ENCODE data around the gene SMARCC1.

Gene SMARCC1

DNA sequence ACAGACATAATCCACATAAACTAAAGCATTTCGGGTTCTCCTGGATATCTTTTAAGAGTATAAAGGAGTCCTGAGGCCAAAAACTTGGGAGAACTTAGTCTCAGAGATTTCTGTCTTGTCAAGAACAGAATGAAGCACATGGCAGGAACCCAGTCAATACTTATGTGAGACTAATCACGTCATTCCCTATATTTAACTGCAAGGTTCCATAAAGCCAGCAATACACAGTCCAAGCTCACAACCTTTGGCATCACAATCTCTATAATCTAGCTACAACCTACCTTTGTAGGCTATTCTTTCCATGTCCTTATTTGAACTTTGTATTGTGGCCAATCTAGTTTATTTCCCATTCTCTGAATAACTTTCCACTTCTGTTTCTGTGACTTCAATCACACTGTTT, 134.1 kb downstream of the SMARCC1 start:
- TF ChIP-seq Cebpa-rat (IDR thresholded peaks at IDR 0.05) = no peak
- no peaks in the 10 kb centered on the region for H3K9me3 ChIP-seq (replicated peaks in 1 of 11)
- H3K36me3 ChIP-seq = peaks cover 95 to 100% (median 99%) of the 10 kb centered on the region in 11 experiments
- peaks cover 0 to 88% (median 56%) of the 10 kb centered on the region in 11 experiments; a peak in 19 of 22 replicates for H4K20me1 ChIP-seq
- no peaks in the 10 kb centered on the region for H3K27me3 ChIP-seq
- H3K9ac ChIP-seq = no peak overlapping the region
- no peak overlapping the region for H3K4me2 ChIP-seq
- H3K27ac ChIP-seq = no peak overlapping the region
- no peak overlapping the region for H3K4me3 ChIP-seq
- H3K4me1 ChIP-seq = no peaks in the 10 kb centered on the region; a peak in 1 of 20 replicates

GRCh38 chr3:47646362-47646761, 135.3 kb downstream of the SMARCC1 start:
- no peaks in the 10 kb centered on the region for H3K27me3 ChIP-seq
- H3K4me1 ChIP-seq = no peaks in the 10 kb centered on the region
- H3K9me3 ChIP-seq (replicated peaks in 1 of 11) = no peaks in the 10 kb centered on the region
- peaks cover 0 to 88% (median 60%) of the 10 kb centered on the region in 11 experiments; a peak in 19 of 22 replicates for H4K20me1 ChIP-seq
- no peak overlapping the region for H3K4me3 ChIP-seq
- no peak overlapping the region for H3K9ac ChIP-seq
- H3K27ac ChIP-seq = no peak overlapping the region
- no peak for TF ChIP-seq Cebpa-rat (IDR thresholded peaks at IDR 0.05)
- no peak overlapping the region for H3K4me2 ChIP-seq
- H3K36me3 ChIP-seq = peaks cover 95 to 100% (median 99%) of the 10 kb centered on the region in 11 experiments

GRCh38 chr3:47645551-47645950, 136.1 kb downstream of the SMARCC1 start:
- Histone ChIP-seq H3K27me3 (no peaks in the 10 kb centered on the region), H3K4me2 (no peak overlapping the region), H3K4me1 (no peaks in the 10 kb centered on the region), H3K9me3 (replicated peaks in 1 of 11) (no peaks in the 10 kb centered on the region), H3K9ac (no peak overlapping the region), H3K27ac (no peak overlapping the region), H4K20me1 (peaks cover 0 to 85% (median 64%) of the 10 kb centered on the region in 11 experiments; a peak in 19 of 22 replicates), H3K4me3 (no peak overlapping the region), H3K36me3 (peaks cover 94 to 100% (median 99%) of the 10 kb centered on the region in 11 experiments)
- no peak for TF ChIP-seq Cebpa-rat (IDR thresholded peaks at IDR 0.05)

DNA sequence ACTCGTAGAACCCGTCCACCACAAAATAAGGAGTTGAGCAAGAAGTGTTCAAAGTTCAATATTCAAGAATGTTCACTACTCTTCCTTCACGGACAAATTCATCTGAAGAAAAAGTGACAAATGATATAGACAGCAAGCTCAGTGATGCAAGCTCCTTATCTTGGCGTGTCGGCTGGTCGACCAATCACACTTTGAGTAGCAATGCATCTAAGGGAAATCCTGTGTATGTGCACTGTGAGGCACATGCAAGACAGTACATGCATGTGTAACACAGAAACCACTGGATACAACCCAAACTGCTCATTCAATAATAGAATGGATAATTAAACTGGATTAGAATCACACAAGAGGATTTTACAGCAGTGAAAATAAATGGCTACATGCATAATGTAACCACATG, 138.6 kb downstream of the SMARCC1 start:
- Histone ChIP-seq H3K4me3 (no peak overlapping the region), H3K4me2 (no peak overlapping the region), H3K36me3 (peaks cover 87 to 100% (median 96%) of the 10 kb centered on the region in 11 experiments), H4K20me1 (peaks cover 0 to 77% (median 57%) of the 10 kb centered on the region in 11 experiments; a peak in 19 of 22 replicates), H3K9ac (no peak overlapping the region), H3K4me1 (peaks cover 0 to 11% (median 2%) of the 10 kb centered on the region in 10 experiments; a peak in 10 of 20 replicates), H3K27ac (no peak overlapping the region), H3K9me3 (replicated peaks in 1 of 11) (no peaks in the 10 kb centered on the region), H3K27me3 (no peaks in the 10 kb centered on the region)
- no peak for TF ChIP-seq Cebpa-rat (IDR thresholded peaks at IDR 0.05)

DNA sequence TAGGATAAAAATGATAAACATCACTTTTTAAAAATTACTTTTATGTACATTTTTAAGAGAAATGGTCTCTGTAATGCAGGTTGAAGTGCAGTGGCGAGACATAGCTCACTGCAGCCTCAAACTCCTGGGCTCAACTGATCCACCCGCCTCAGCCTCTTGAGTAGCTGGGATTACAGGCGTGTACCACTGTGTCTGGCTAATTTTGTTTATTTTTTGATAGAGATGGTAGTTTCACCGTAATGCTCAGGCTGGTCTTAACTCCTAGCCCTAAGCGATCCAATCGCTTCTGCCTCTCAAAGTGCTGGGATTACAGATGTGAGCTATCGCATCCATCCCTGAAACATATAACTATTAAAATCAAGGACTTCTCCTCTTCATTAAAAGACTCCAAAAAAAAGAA, 140.0 kb downstream of the SMARCC1 start:
- peaks cover 87 to 100% (median 96%) of the 10 kb centered on the region in 11 experiments for H3K36me3 ChIP-seq
- no peaks in the 10 kb centered on the region for H3K9me3 ChIP-seq (replicated peaks in 1 of 11)

GRCh38 chr3:47636921-47637320, 144.8 kb downstream of the SMARCC1 start:
- H3K27ac ChIP-seq = peak overlapping the region in 8 of 11 experiments; percentile 81 to 93 (median 87); a peak in 14 of 22 replicates
- TF ChIP-seq Cebpa-rat (IDR thresholded peaks at IDR 0.05) = no peak
- H3K9me3 ChIP-seq (replicated peaks in 1 of 11) = no peaks in the 10 kb centered on the region
- peaks cover 75 to 91% (median 88%) of the 10 kb centered on the region in 11 experiments for H3K36me3 ChIP-seq
- peak overlapping the region in 9 of 11 experiments; percentile 51 to 79 (median 66); a peak in 18 of 22 replicates for H3K4me2 ChIP-seq
- no peaks in the 10 kb centered on the region for H3K27me3 ChIP-seq
- H4K20me1 ChIP-seq = peaks cover 3 to 26% (median 15%) of the 10 kb centered on the region in 11 experiments; a peak in 13 of 22 replicates
- peaks cover 36 to 55% (median 45%) of the 10 kb centered on the region in 10 experiments for H3K4me1 ChIP-seq
- H3K9ac ChIP-seq = peak overlapping the region in 2 of 11 experiments; percentile 42 to 82; a peak in 3 of 22 replicates
- H3K4me3 ChIP-seq = no peak overlapping the region

More for the DNA sequence above, 140.0 kb downstream of the SMARCC1 start:
- Histone ChIP-seq H3K9ac (no peak overlapping the region), H4K20me1 (peaks cover 0 to 64% (median 43%) of the 10 kb centered on the region in 11 experiments; a peak in 20 of 22 replicates), H3K27me3 (no peaks in the 10 kb centered on the region), H3K4me3 (no peak overlapping the region), H3K4me1 (peaks cover 8 to 24% (median 16%) of the 10 kb centered on the region in 10 experiments), H3K27ac (no peak overlapping the region), H3K4me2 (no peak overlapping the region)
- no peak for TF ChIP-seq Cebpa-rat (IDR thresholded peaks at IDR 0.05)

DNA sequence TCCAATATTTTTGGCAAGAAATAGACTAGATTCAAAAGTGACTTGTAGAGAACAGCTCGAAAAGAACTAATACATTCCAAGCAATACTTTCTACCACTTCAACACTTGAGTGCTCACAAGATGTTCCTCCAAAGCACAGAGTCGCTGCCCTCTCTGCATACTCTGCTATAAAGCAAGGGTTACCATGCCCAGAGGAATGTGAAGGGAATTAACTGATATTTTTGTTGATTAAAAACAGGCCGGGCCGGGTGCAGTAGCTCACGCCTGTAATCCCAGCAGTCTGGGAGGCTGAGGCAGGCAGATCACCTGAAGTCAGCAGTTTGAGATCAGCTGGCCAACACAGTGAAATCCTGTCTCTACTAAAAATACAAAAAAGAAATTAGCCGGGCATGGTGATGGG, 145.5 kb downstream of the SMARCC1 start:
- no peaks in the 10 kb centered on the region for H3K9me3 ChIP-seq (replicated peaks in 1 of 11)
- peak overlapping the region in 9 of 11 experiments; percentile 18 to 82 (median 74); a peak in 16 of 22 replicates for H3K9ac ChIP-seq
- H3K27me3 ChIP-seq = no peaks in the 10 kb centered on the region
- no peak overlapping the region for H3K4me3 ChIP-seq
- H3K4me2 ChIP-seq = peak overlapping the region; percentile 51 to 86 (median 67)
- H3K4me1 ChIP-seq = peaks cover 36 to 55% (median 45%) of the 10 kb centered on the region in 10 experiments
- TF ChIP-seq Cebpa-rat (IDR thresholded peaks at IDR 0.05) = no peak
- H3K27ac ChIP-seq = peak overlapping the region in 10 of 11 experiments; percentile 41 to 93 (median 84); a peak in 18 of 22 replicates
- peaks cover 0 to 26% (median 12%) of the 10 kb centered on the region in 11 experiments; a peak in 12 of 22 replicates for H4K20me1 ChIP-seq
- peaks cover 75 to 91% (median 88%) of the 10 kb centered on the region in 11 experiments for H3K36me3 ChIP-seq

GRCh38 chr3:47635536-47635935, 146.2 kb downstream of the SMARCC1 start:
- Histone ChIP-seq H3K4me2 (peak overlapping the region; percentile 51 to 86 (median 69)), H3K4me1 (peaks cover 36 to 55% (median 45%) of the 10 kb centered on the region in 10 experiments), H4K20me1 (peaks cover 0 to 26% (median 8%) of the 10 kb centered on the region in 11 experiments; a peak in 10 of 22 replicates), H3K27me3 (no peaks in the 10 kb centered on the region), H3K9ac (peak overlapping the region in 10 of 11 experiments; percentile 19 to 82 (median 72); a peak in 19 of 22 replicates), H3K9me3 (replicated peaks in 1 of 11) (no peaks in the 10 kb centered on the region), H3K27ac (peak overlapping the region in 10 of 11 experiments; percentile 41 to 93 (median 84); a peak in 20 of 22 replicates), H3K4me3 (peak overlapping the region in 7 of 10 experiments; percentile 0 to 40 (median 12); a peak in 8 of 20 replicates), H3K36me3 (peaks cover 77 to 91% (median 88%) of the 10 kb centered on the region in 11 experiments)
- TF ChIP-seq Cebpa-rat (IDR thresholded peaks at IDR 0.05) = no peak

DNA sequence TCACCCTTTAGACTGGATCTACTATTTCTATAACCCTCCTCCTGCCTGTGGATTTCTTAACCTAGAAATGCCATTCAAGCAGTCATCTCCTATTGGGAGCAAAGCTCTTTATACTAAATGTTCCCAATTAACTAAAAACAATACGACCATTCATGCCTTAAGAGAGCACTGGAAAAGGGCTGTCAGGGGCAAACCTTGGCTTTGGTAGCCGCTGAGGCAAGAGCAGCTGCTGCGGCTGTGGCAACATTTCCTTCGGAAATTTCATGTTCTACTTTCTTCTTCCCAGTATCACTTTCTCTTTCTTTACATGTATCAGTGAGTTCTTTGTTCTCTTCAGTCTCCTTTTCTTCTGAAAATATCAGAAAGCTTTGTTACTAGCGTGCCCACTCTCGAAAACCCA, 146.7 kb downstream of the SMARCC1 start:
- Histone ChIP-seq H3K36me3 (peaks cover 82 to 91% (median 90%) of the 10 kb centered on the region in 11 experiments), H3K27ac (peak overlapping the region in 10 of 11 experiments; percentile 41 to 93 (median 84); a peak in 20 of 22 replicates), H3K4me1 (peaks cover 36 to 55% (median 45%) of the 10 kb centered on the region in 10 experiments), H3K9me3 (replicated peaks in 1 of 11) (no peaks in the 10 kb centered on the region), H3K4me3 (peak overlapping the region in 7 of 10 experiments; percentile 0 to 40 (median 12); a peak in 11 of 20 replicates), H3K4me2 (peak overlapping the region; percentile 51 to 86 (median 69)), H3K9ac (peak overlapping the region; percentile 19 to 82 (median 70); a peak in 21 of 22 replicates), H4K20me1 (peaks cover 0 to 26% (median 8%) of the 10 kb centered on the region in 11 experiments; a peak in 9 of 22 replicates), H3K27me3 (no peaks in the 10 kb centered on the region)
- peak in 7 of 11 experiments; percentile 29 to 94 (median 82); a peak in 12 of 22 replicates for TF ChIP-seq Cebpa-rat (IDR thresholded peaks at IDR 0.05)
